SKM-1 treated with dmso at 0.1 percent for 144 hours (cell line): ENCODE measurements around the gene MYORG.

Source experiments
- DNase-seq: peaks from one replicate; lab custom pipeline; 2025; ENCODE audit not compliant: unreplicated experiment; lab: John Stamatoyannopoulos, UW

MYORG gene

GRCh38 chr9:34376596-34377403, at the start of gene MYORG:
Gene MYORG, minus strand, starts transcription at chr9:34376898. Its CDS starts 3,955 bp downstream, at chr9:34372943.
- DNase-seq, result peak; percentile 96

DNA sequence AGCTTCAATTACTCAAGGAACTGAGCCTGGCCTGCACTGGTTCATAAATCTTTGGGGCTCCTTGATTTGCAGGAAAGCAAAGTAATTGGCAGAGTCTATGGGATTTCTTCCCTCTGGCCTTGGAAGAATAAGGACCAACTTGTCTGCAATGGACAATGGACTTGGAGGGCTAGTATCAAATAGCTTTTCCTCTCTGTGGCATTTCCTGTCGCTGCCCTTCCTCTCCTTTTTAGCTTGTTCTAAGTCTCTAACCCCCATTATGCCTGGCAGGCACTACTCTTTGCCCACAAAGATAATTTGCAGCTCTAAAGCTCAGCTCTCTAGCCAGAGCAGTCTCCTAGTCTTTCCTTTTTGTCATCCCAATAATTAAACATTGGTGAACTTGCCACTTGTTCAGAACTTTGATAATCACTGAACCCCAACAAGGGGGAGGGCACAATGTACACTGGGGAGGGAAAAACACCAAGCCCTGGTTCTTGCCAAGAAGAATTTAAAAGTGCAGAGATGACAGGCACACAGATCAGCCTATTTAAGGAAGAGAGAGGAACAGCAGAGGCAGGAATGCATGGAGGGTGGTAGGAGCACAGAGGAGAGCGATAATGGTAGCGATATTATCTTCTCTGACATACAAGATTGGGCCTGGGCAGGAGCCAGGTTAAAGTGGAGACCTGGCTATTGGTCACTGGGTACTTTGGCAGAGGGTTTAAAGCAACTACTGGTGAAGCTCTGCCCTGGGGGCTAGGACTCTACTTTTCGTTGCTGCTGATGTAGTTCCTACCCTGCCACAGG, 43.2 kb upstream of the MYORG start:
- DNase-seq, result no peak

- no peak for DNase-seq
Measured at GRCh38 chr9:34417734-34418133, 41.0 kb upstream of the MYORG start.

- no peak for DNase-seq
Measured at GRCh38 chr9:34413231-34413852, 36.6 kb upstream of the MYORG start.

DNA sequence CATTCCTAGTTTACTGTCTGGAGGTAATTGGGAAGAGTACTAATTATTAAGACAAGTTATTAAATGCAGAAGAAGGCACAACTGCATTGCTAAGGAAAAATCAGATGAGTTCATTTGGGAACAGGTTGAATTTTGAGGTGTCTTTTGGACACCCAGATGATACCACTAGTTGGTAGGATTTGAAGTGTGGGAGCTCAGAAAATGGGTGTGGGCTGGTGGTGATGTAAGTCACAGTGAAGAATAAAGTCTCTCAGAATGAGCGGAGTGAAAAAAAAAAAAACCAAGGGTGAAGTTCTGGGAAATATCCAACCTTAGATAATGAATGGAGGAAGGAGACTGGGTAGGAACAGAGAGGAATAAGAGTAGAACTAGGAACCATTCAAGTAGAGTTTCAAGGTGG, 35.6 kb upstream of the MYORG start:
- DNase-seq, result no peak

- no peak for DNase-seq
Measured at GRCh38 chr9:34409154-34409553, 32.5 kb upstream of the MYORG start.

GRCh38 chr9:34408173-34408572, 31.5 kb upstream of the MYORG start:
- no peak for DNase-seq

GRCh38 chr9:34406219-34406618, 29.5 kb upstream of the MYORG start:
- no peak for DNase-seq

GRCh38 chr9:34405719-34406118, 29.0 kb upstream of the MYORG start:
- no peak for DNase-seq

- DNase-seq, result no peak
Measured at GRCh38 chr9:34403554-34404380, 27.1 kb upstream of the MYORG start.

GRCh38 chr9:34400686-34401602, 24.2 kb upstream of the MYORG start:
- DNase-seq, result no peak

GRCh38 chr9:34400275-34400674, 23.6 kb upstream of the MYORG start:
- no peak for DNase-seq

DNA sequence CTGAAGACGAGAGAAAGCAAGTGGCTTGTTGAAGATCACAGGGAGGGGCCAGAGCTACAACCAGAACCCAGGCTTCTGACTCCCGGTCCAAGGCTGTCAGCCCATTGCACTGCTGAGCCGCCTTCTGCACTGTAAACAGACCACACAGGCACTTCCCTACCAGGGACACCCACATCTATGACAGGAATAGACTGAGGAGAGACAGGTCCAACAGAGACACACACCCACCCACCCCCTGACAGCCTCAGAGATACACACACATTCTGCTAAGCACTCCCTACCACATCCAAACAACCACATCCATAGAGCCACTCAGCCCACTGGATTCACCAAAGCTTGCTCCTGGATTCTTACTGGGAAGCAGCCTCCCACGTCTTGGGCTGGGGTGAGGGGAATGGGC, 23.0 kb upstream of the MYORG start:
- no peak for DNase-seq

GRCh38 chr9:34398875-34399274, 22.2 kb upstream of the MYORG start:
- no peak for DNase-seq

GRCh38 chr9:34396276-34397214, 19.8 kb upstream of the MYORG start:
- DNase-seq, result no peak

DNA sequence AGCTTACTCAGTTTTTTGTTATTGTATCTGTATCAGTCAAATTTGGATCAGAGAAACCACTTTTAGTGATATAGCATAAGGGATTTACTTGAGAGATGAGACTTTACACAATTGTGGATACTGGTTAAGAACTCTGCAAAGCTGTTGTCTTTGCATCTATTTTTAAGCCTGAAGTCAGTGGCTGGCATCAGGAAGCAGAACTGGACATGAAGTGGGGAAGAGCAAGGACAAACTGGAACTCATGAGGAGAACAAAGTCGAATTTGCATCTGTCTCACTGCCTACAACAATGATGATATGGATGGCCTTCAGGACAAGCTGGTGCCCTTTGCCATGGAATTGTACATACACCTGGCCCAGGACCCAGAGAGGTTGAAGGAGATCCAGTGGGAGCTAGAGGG, 15.8 kb upstream of the MYORG start:
- DNase-seq, result no peak

DNA sequence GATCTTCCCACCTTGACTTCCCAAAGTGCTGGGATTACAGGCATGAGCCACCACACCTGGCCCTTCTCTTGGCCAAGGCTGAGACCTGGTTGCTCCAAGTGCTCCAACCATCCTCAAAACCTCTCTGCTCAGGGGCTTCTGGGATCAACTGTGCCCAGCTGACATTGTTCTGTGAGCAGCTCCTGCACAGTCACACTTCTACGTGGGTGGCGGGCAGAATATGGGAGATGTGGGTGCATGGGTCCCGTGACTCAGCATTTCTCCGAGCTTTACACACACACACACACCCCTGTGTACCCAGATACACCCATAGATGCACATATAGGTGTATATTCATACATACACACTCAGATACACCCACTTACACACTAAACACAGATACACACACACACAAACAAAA, 10.5 kb upstream of the MYORG start:
- DNase-seq, result no peak

DNA sequence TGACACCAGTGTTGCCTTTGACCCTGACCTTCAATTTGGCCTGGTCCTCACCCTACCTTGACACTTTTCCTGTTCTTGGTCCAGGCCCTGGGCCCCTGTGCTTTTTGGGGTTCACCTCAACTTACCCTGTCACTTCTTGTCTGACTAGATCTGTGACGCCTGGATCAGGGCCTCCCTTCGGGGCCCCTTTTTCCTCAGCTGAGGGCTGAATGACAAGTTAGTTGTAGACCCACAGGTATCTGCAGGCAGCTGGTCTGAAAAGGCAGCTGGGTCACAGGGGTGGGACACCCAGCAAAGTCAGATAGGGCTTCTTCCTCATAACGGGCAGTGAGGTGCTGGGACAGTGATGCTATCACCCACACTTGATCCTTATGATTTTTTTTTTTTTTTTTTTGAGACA, 10.0 kb upstream of the MYORG start:
- DNase-seq, result no peak
